GM18907 (cell line): Measurements from ENCODE around the gene PCBP2.
"Not testable (repeated sequence)": the region's sequence is repeated elsewhere in the genome, so short reads cannot be mapped to it uniquely, and the experiment has no call there.

Source experiments
- ATAC-seq: cut with Tn5 transposase; IDR thresholded peaks from one replicate; pipeline ENCODE4 v1.9.1; 2021; ENCODE audit warnings: mild to moderate bottlenecking, moderate library complexity; ENCODE audit not compliant: unreplicated experiment

The PCBP2 gene

DNA sequence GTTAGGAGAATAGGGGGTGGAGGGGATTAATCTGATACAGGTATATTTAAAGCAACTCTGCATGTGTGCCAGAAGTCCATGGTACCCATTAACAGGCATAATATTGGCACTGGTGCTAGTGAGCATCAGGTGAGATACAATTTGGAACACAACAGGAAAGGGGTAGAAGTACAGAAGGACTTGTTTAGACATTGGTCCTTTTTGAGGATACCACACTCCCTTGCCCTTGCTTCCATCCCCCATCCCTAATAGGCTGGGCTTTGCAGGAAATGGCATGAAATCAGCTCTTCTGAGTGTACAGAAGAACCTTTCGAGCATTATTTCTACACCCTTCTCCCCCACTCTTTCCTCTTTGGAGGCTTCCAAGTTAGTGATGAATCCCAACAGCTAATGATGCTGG is 16.4 kb downstream of the PCBP2 start:
- no peak for ATAC-seq

- ATAC-seq, result no peak
These were observed 20.2 kb downstream of the PCBP2 start for GRCh38 chr12:53472056-53472582.

DNA sequence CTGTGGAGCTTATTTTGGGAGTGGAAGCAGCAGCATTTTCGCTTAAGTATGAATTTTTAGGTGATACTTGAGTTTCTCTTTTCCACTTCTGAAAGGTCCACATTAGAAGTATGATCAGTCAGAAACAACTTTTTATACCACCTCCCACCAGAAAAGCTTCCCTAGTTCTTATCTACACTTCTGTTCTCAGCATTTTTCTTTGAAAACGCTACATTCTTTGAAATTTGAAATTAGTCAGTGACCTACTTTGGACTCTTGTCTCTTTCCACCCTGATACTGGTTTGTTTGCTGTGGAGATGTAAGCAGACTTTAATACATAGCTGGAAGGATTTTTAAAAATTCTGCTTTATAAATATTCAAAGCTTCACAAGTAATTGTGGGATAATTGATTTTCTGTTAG is 22.2 kb downstream of the PCBP2 start:
- no peak for ATAC-seq

DNA sequence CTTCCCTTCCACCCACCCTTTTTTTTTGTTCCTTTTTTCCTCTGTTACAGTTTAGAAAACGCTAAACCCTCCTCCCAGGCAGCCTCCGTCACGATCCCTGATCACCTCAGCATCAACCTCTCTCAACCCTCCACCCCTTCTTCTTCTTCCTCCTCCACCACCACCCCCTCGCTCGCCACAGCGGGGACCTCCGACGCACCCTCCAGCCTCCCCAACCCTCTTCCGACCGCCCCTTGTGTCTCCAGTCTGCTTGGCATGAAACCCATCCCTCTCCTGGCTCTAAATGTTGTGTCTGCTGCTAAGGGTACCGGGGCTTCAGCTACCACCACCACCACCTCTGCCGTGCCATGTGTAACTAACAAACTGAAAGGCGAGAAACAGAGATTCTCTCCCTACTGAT is 22.9 kb downstream of the PCBP2 start:
- no peak for ATAC-seq

DNA sequence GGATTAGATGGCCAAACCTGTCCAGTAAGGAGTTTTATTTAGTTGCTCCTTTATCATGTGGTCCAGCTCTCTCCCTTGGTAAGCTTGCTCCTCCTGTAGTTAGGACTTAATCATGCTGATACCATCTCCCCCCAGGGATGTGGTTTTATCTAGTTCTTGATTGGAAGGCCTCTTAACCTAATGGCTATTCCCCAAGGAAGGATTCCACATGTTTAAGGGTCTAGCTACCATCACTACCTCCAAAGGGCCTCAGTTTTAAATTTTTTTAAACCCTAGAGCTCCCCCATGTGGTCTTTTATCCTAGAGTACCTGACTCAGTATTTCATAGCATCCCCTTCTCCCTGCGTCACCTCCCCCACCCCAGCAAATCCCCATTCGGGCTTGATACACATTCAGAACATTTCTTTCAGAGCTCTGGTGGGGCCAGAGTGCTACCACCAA is 24.9 kb downstream of the PCBP2 start:
- ATAC-seq, result no peak

- ATAC-seq, result no peak
These were observed 27.0 kb downstream of the PCBP2 start for GRCh38 chr12:53478865-53479264.

GRCh38 chr12:53479331-53479730 is 27.4 kb downstream of the PCBP2 start:
- ATAC-seq, result no peak

GRCh38 chr12:53480491-53481442 is 28.9 kb downstream of the PCBP2 start:
- ATAC-seq, result no peak

DNA sequence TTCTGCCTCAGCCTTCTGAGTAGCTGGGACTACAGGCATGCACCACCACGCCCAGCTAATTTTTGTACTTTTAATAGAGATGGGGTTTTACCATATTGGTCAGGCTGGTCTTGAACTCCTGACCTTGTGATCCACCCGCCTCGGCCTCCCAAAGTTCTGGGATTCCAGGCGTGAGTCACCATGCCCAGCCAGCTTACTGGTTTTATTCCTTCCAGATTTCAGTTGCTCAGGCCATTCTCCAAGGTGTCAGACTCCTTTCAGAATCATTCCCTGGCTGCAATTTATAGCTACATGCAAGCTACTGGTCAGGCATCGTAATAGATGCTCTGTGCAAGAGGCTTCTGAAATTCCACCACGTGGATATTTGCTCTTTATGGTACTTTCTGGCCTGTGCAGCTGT is 29.6 kb downstream of the PCBP2 start:
- not testable (repeated sequence) for ATAC-seq

DNA sequence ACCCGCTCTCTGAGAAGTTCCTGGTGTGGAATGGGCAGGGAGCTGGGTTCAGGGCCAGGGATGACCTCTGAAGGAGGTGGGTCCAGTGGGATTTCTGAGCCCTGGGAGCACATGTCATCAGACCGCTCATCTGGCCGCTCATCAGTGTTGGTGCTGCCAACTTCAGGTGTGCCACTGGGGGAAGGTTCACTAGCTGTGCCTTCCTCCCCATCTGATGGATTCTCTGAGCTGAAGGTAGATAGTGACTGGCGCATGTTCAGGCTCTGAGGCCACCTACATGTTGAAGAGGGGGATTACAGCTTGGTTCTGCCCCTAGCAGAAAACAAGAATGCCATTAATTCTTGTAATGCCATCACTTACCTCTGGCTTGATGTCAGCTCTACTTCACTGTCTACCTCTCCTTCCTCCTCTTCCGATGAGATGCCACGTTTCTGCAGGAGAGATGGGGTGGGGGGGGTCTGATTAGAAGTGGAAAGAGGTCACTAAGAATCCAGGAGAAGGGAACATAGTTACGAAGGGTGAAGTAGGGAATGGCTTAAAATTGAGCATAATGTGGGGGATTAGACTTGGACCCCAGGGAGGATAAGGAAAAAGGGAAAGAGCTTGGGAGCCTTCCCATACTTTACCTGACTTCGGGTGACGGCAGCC is 30.2 kb downstream of the PCBP2 start:
- ATAC-seq, result no peak

DNA sequence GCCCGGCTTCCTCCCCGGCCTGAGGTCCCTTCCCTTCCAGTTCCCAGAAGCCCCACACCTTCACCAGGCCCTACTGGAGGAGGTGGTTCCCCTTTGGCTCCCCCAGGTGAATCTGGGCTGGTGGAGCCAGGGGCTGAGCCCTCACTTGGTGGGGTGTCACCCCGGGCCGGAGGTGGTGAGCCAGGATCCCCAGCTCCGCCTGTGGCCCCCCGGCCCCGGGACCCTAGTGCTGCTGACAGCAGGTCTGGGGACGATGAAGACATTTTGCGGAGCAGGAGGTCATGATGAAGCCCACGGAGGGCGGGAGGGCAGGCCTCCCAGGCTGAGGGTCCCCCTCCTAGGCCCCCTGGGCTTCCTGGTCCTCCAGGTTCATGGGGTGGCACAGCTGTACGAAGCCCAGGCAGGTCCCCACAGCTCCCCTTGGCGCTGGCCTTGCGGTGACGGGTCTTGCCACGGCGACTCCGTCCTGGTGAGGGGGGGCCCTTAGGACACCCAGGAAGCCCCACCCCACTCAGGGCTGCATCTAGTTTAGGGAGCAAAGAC is 30.8 kb downstream of the PCBP2 start:
- ATAC-seq, result no peak

- ATAC-seq, result no peak
These were observed 31.5 kb downstream of the PCBP2 start for GRCh38 chr12:53483225-53483978.

- no peak for ATAC-seq
These were observed 32.1 kb downstream of the PCBP2 start for GRCh38 chr12:53483979-53484377.

DNA sequence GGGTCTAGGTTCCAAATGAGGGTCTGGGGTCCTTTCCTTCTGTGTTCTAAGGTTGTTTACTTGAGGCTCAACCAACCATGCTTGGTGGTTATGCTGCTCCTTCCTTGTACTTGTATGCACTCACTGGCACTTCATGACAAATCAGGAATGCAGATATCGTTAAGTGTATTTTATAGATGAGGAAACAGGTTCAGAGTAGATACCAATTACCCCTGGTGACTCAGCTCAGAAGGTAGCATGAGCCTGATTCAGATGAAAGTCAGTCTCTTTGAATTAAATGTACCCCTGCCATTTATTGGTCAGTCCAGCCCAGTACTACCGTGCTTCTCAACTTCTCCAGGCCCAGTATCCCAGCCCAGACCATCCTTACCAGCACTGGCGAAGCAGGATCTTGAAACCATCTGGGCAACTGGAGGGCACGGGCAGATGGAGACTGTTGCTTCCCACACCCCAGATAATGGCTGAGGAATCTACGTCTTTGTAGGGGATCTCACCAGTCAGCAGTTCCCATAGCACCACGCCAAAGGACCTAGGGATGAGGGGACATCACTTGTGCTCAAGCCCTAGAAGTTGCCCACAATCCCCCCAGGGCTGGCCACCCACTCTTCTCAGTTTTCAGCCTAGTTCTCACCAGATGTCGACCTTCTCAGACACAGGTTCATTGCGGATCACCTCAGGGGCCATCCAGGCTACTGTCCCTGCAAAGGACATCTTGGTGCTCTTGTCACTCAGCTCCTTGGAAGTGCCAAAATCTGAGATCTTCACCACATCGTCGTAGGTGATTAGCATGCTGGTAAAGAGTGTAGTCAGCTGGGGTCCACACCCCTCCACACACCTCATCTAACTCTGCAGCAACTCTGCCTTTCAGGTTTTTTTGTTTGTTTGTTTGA is 33.0 kb downstream of the PCBP2 start:
- no peak for ATAC-seq

- no peak for ATAC-seq
These were observed 34.2 kb downstream of the PCBP2 start for GRCh38 chr12:53485955-53486735.

DNA sequence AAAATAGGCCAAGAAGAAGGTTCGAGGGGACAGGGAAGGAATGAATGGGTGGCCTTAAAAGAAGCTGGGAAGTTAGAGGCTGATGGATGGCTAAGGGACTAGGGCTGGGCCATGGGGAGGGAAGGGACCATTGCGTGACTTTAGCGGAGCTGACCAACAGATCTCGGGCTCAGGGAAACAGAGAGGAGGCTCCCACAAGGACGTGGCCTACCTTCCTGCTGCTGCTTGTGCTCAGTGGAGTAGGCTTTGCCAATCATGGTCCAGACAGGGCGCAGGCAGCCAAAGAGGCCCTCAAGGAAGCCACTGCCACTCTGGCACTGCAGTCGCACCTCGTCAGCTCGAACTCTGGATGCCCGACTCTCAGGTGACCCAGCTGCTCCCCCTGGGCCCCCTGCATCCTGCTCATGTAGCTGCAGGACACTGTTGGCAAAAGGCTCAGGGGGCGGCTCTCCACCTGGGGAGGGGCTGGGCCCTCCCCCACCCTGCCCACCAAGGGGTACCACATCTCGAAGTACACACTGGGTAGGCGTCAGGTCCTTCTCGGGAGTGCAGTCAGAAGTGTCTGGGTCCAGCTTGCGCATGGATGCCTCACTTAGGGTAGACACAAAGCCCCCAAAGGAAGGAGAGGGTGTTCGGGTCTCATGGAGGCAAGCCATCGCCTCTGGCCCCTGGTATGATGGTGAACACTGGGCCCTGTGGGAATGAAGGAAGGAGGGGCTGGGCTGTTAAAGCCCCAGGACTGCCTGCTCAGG is 35.0 kb downstream of the PCBP2 start:
- no peak for ATAC-seq

DNA sequence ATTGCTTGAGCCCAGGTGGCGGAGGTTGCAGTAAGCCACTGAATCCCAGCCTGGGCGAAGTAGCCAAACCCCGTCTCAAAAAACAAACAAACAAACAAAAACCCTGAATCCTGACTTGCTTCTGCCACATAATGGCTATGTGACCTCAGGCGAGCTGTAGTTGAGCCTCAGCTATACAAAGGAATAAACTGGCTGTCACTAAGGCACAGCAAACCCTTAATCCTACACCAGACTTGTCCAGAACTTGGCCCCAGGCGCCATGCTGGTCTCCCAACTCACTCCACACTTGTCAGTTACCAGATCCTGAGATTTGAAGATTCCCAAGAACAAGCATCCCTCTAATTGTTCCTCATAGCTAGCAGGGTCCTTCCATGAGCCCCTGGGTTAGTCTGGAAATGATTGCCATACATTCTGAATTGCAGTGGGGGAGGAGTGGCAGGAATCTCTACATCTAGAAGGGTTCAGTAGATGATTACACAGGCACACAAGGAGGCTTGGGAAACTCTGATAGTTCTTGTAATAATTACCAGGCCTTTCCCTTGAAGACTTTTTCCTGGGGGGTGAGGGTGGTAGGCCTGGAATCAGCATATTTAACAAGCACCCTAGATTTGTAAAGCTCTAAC is 37.5 kb downstream of the PCBP2 start:
- ATAC-seq, result no peak

- no peak for ATAC-seq
These were observed 40.3 kb downstream of the PCBP2 start for GRCh38 chr12:53492188-53492587.
